Measurements from ENCODE around the gene FOXN3.

FOXN3 gene

GRCh38 chr14:89330236-89331002, 86.6 kb downstream of the FOXN3 start:
- DNase-seq: no peak

GRCh38 chr14:89327771-89328212, 89.2 kb downstream of the FOXN3 start:
- no peak for DNase-seq

GRCh38 chr14:89325959-89326358, 91.1 kb downstream of the FOXN3 start:
- DNase-seq: no peak

GRCh38 chr14:89325299-89325883, 91.6 kb downstream of the FOXN3 start:
- DNase-seq: no peak

- DNase-seq: no peak
Measured at GRCh38 chr14:89324501-89325298, 92.3 kb downstream of the FOXN3 start.

GRCh38 chr14:89320381-89321000, 96.5 kb downstream of the FOXN3 start:
- DNase-seq: no peak

GRCh38 chr14:89319687-89320086, 97.3 kb downstream of the FOXN3 start:
- DNase-seq: no peak

- no peak for DNase-seq
Measured at GRCh38 chr14:89317051-89317691, 99.9 kb downstream of the FOXN3 start.

GRCh38 chr14:89315493-89316470, 101.3 kb downstream of the FOXN3 start:
- DNase-seq: no peak

GRCh38 chr14:89314274-89314673, 102.8 kb downstream of the FOXN3 start:
- no peak for DNase-seq

GRCh38 chr14:89312932-89313331, 104.1 kb downstream of the FOXN3 start:
- no peak for DNase-seq

- no peak for DNase-seq
Measured at GRCh38 chr14:89310211-89310610, 106.8 kb downstream of the FOXN3 start.

- DNase-seq: no peak
Measured at GRCh38 chr14:89309670-89310177, 107.3 kb downstream of the FOXN3 start.

GRCh38 chr14:89308232-89308959, 108.6 kb downstream of the FOXN3 start:
- DNase-seq: no peak

- no peak for DNase-seq
Measured at GRCh38 chr14:89307409-89307808, 109.6 kb downstream of the FOXN3 start.

- DNase-seq: no peak
Measured at GRCh38 chr14:89304972-89305703, 111.9 kb downstream of the FOXN3 start.

- no peak for DNase-seq
Measured at GRCh38 chr14:89304561-89304960, 112.5 kb downstream of the FOXN3 start.

GRCh38 chr14:89303456-89304435, 113.3 kb downstream of the FOXN3 start:
- peak; percentile 14 for DNase-seq

Data from NCI-H1436 treated with DMSO at 0.1 percent for 48 hours (cell line).